Endodermal cell (in vitro differentiated cells): Measurements from ENCODE around the gene CLIC5. TPM values are rescaled to one million over a fixed set of nuclear protein-coding genes. Genes with fewer than 3 reads are reported as not detected.

Source experiments
- DNase-seq: peaks from one replicate; pipeline ENCODE4 v3.0.0-alpha.2; 2017
- H3K27ac ChIP-seq: 2 replicates; pipeline ENCODE4 v1.5.1; 2013; ENCODE audit warnings: mild to moderate bottlenecking, low read depth, low read length, moderate library complexity
- H3K27me3 ChIP-seq: 2 replicates; pipeline ENCODE4 v1.6.1; 2013; ENCODE audit warnings: mild to moderate bottlenecking, low read length, moderate library complexity; ENCODE audit not compliant: insufficient read depth, control insufficient read depth, poor library complexity, severe bottlenecking
- H3K36me3 ChIP-seq: 2 replicates; pipeline ENCODE4 v1.7.0; 2013; ENCODE audit warnings: mild to moderate bottlenecking, low read length, moderate library complexity; ENCODE audit not compliant: control insufficient read depth, insufficient read depth
- H3K4me1 ChIP-seq: one replicate; pipeline ENCODE4 v1.7.0; 2013; ENCODE audit warnings: low read length; ENCODE audit not compliant: control insufficient read depth, insufficient read depth
- H3K4me3 ChIP-seq: 2 replicates; pipeline ENCODE4 v1.5.1; 2013; ENCODE audit warnings: mild to moderate bottlenecking, low read length, moderate library complexity
- H3K9ac ChIP-seq: 2 replicates; pipeline ENCODE4 v1.6.1; 2013; ENCODE audit warnings: mild to moderate bottlenecking, low read length, moderate library complexity; ENCODE audit not compliant: poor library complexity, severe bottlenecking; ENCODE audit errors: extremely low read depth
- H3K9me3 ChIP-seq: 2 replicates; pipeline ENCODE4 v1.6.1; 2013; ENCODE audit warnings: mild to moderate bottlenecking, low read length, moderate library complexity; ENCODE audit not compliant: control insufficient read depth
- H3K27ac Mint-ChIP-seq: 2 replicates; pipeline ENCODE4 v1.8.0; 2020; ENCODE audit warnings: mixed read lengths
- H3K27me3 Mint-ChIP-seq: 2 replicates; pipeline ENCODE4 v1.8.0; 2021; ENCODE audit warnings: mild to moderate bottlenecking, mixed read lengths; ENCODE audit not compliant: insufficient read depth
- H3K36me3 Mint-ChIP-seq: 2 replicates; pipeline ENCODE4 v1.8.0; 2020; ENCODE audit warnings: low read depth, mixed read lengths
- H3K4me1 Mint-ChIP-seq: 2 replicates; pipeline ENCODE4 v1.8.0; 2020; ENCODE audit warnings: mixed read lengths
- H3K4me3 Mint-ChIP-seq: 2 replicates; pipeline ENCODE4 v1.8.0; 2020; ENCODE audit warnings: mild to moderate bottlenecking, moderate library complexity, mixed read lengths
- H3K9me3 Mint-ChIP-seq: 2 replicates; pipeline ENCODE4 v1.8.0; 2020; ENCODE audit warnings: mild to moderate bottlenecking, mixed read lengths
- whole genome bisulfite sequencing, 2 experiments: methylation state at CpG; one replicate each; pipeline versions ENCODE4 v1.1.5 to v1.1.7; 2013; ENCODE audit warnings: missing lambda C conversion rate in 2 of 2, mixed read lengths in 1 of 2; ENCODE audit not compliant: insufficient coverage in 1 of 2, insufficient read length in 1 of 2; 5-methylcytosine and 5-hydroxymethylcytosine counted together
- total RNA-seq, 2 donors: library from RNA; stranded (reverse); fragmentation: NEBNext Ultra II Directional in 1 of 2; extraction: Animal tissue kit (Norgen Biotek cat#: 25700) in 1 of 2; gene quantifications; 2 replicates in 1 of 2; 3 replicates in 1 of 2; pipeline ENCODE4 v1.2.1, GENCODE V29; 2021
- TF ChIP-seq, protein P1 (sequence below): fragments of 200-600 bp; sonication (generic); conservative IDR thresholded peaks from 2 replicates; pipeline ENCODE4 v1.5.0; 2021; ENCODE audit warnings: antibody characterized with exemption, mild to moderate bottlenecking

Gene CLIC5
- total RNA-seq, 2 donors from 2014 or later: 0.11 TPM; not detected in 1

- peak overlapping the region; percentile 20 for H3K27ac Mint-ChIP-seq
- no peaks in the 10 kb centered on the region for H3K36me3 ChIP-seq
- no peaks in the 10 kb centered on the region for H3K9me3 Mint-ChIP-seq
- no peaks in the 10 kb centered on the region for H3K9me3 ChIP-seq
- peaks cover 1% of the 10 kb centered on the region for H3K27me3 Mint-ChIP-seq
- H3K27ac ChIP-seq: no peak overlapping the region
- H3K4me1 Mint-ChIP-seq: peaks cover 13% of the 10 kb centered on the region
- no peak for DNase-seq
- no peak overlapping the region for H3K4me3 Mint-ChIP-seq
- H3K9ac ChIP-seq: no peak overlapping the region
- no peak overlapping the region for H3K4me3 ChIP-seq
- no peaks in the 10 kb centered on the region for H3K36me3 Mint-ChIP-seq
- H3K27me3 ChIP-seq: no peaks in the 10 kb centered on the region
- H3K4me1 ChIP-seq: peaks cover 3% of the 10 kb centered on the region
- WGBS, 2 experiments: 59 to 62% methylated on average over 6 to 7 of the region's 7 CpGs
- TF ChIP-seq, protein P1, sequence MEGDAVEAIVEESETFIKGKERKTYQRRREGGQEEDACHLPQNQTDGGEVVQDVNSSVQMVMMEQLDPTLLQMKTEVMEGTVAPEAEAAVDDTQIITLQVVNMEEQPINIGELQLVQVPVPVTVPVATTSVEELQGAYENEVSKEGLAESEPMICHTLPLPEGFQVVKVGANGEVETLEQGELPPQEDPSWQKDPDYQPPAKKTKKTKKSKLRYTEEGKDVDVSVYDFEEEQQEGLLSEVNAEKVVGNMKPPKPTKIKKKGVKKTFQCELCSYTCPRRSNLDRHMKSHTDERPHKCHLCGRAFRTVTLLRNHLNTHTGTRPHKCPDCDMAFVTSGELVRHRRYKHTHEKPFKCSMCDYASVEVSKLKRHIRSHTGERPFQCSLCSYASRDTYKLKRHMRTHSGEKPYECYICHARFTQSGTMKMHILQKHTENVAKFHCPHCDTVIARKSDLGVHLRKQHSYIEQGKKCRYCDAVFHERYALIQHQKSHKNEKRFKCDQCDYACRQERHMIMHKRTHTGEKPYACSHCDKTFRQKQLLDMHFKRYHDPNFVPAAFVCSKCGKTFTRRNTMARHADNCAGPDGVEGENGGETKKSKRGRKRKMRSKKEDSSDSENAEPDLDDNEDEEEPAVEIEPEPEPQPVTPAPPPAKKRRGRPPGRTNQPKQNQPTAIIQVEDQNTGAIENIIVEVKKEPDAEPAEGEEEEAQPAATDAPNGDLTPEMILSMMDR: no peak
Measured at GRCh38 chr6:45933855-45934254, 81.8 kb downstream of the CLIC5 start.

DNA sequence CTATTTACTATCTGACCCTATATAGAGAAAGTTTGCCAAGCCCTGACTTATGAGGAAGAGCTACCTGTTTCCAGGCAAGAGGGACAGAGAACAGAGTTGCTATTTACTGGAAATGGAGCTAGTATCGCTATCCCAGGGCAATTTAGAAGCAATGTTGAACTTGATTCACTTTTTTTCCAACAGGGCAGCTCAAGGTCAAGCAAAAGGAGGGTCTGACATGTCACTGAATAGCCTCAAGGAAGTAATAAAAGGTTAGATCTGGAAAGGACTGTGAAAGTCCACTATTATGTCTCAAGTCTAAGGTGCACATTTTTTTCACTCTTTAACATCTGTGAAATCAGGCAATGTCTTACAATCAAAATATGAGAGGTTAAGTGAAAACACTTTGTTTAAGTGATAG is 84.4 kb downstream of the CLIC5 start:
- H3K36me3 ChIP-seq: no peaks in the 10 kb centered on the region
- H3K9ac ChIP-seq: no peak overlapping the region
- WGBS, 2 experiments: 90 to 94% methylated on average over 1 of the region's 1 CpG
- H3K27me3 Mint-ChIP-seq: peaks cover 1% of the 10 kb centered on the region
- no peak for DNase-seq
- no peaks in the 10 kb centered on the region for H3K36me3 Mint-ChIP-seq
- TF ChIP-seq, protein P1: no peak
- H3K27me3 ChIP-seq: no peaks in the 10 kb centered on the region
- no peak overlapping the region for H3K27ac ChIP-seq
- H3K4me3 Mint-ChIP-seq: no peak overlapping the region
- H3K9me3 ChIP-seq: no peaks in the 10 kb centered on the region
- peaks cover 31% of the 10 kb centered on the region for H3K4me1 Mint-ChIP-seq
- H3K27ac Mint-ChIP-seq: no peak overlapping the region
- peaks cover 6% of the 10 kb centered on the region for H3K4me1 ChIP-seq
- no peaks in the 10 kb centered on the region for H3K9me3 Mint-ChIP-seq
- no peak overlapping the region for H3K4me3 ChIP-seq

- WGBS, 2 experiments: 41 to 47% methylated on average over 4 to 7 of the region's 7 CpGs
- no peaks in the 10 kb centered on the region for H3K9me3 Mint-ChIP-seq
- no peak overlapping the region for H3K27ac Mint-ChIP-seq
- H3K27me3 Mint-ChIP-seq: peaks cover 1% of the 10 kb centered on the region
- H3K27ac ChIP-seq: no peak overlapping the region
- H3K4me3 ChIP-seq: no peak overlapping the region
- TF ChIP-seq, protein P1: peak; percentile 99
- no peaks in the 10 kb centered on the region for H3K36me3 ChIP-seq
- DNase-seq: peak; percentile 89
- H3K4me1 Mint-ChIP-seq: peaks cover 31% of the 10 kb centered on the region
- peaks cover 6% of the 10 kb centered on the region for H3K4me1 ChIP-seq
- H3K4me3 Mint-ChIP-seq: no peak overlapping the region
- H3K36me3 Mint-ChIP-seq: no peaks in the 10 kb centered on the region
- H3K27me3 ChIP-seq: no peaks in the 10 kb centered on the region
- H3K9me3 ChIP-seq: no peaks in the 10 kb centered on the region
- H3K9ac ChIP-seq: no peak overlapping the region
Measured at GRCh38 chr6:45930420-45931040, 85.1 kb downstream of the CLIC5 start.
